Measurements from ENCODE around the gene ACVR1. TPM values are rescaled to one million over a fixed set of nuclear protein-coding genes. Genes with fewer than 3 reads are reported as not detected.

The ACVR1 gene
- total and polyA plus RNA-seq, 9 of the 15 experiments (the other 6 are each of a cell fraction or from before 2014, with no cell fraction given): 3.8 to 14.3 (median 6.9) TPM

- TF ChIP-seq VEZF1 (CRISPR knock-in tag; IDR thresholded peaks at IDR 0.05): peak; percentile 49; the same call in 1 of the 2 replicates
- TF ChIP-seq MLLT1 (IDR thresholded peaks at IDR 0.05): peak; percentile 19 to 53; a peak in 1 of 4 replicates
- no peak for TF ChIP-seq ZBTB49 (CRISPR knock-in tag; IDR thresholded peaks at IDR 0.05; ENCODE audit: borderline replicate concordance)
- no peak for TF ChIP-seq MAFG (tag; conservative IDR thresholded peaks at IDR 0.05)
- TF ChIP-seq TFAP4 (CRISPR knock-in tag; IDR thresholded peaks at IDR 0.05; ENCODE audit: borderline replicate concordance): 0 out of 2 replicates have a peak, but pooled peaks have one; percentile 11
- TF ChIP-seq RBM14 (IDR thresholded peaks at IDR 0.05; ENCODE audit: borderline replicate concordance, insufficient read depth, low read depth, low read length): no peak
- no peak for TF ChIP-seq CBFA2T3 (IDR thresholded peaks at IDR 0.05)
- TF ChIP-seq AFF4 (CRISPR knock-in tag; IDR thresholded peaks at IDR 0.05): 0 out of 2 replicates have a peak, but pooled peaks have one; percentile 44
- peak; percentile 9; the same call in 1 of the 2 replicates for TF ChIP-seq SMAD4 (CRISPR knock-in tag; conservative IDR thresholded peaks at IDR 0.05)
- TF ChIP-seq MCM5 (IDR thresholded peaks at IDR 0.05; ENCODE audit: low read depth): no peak
- TF ChIP-seq TCF7L2 (IDR thresholded peaks at IDR 0.05; ENCODE audit: low read depth, low read length): no peak
- no peak for TF ChIP-seq RBM25 (IDR thresholded peaks at IDR 0.05; ENCODE audit: low read depth, low read length, severe bottlenecking)
- TF ChIP-seq TAF7 (tag; IDR thresholded peaks at IDR 0.05): no peak
- TF ChIP-seq EP300 (IDR thresholded peaks at IDR 0.05; ENCODE audit: low read length): 0 out of 2 replicates have a peak, but pooled peaks have one; percentile 4
- TF ChIP-seq CBX3 (IDR thresholded peaks at IDR 0.05; ENCODE audit: borderline replicate concordance in 1 of 2, low read length in 2 of 2): 0 out of 3 replicates have a peak, but pooled peaks of 1 of the 2 experiments have one; percentile 28
These were observed 1.0 kb downstream of the ACVR1 start (continued) for GRCh38 chr2:157874997-157875640.

Data from K562 (cell line).